ENCODE results near the gene FAM89B. TPM values are rescaled to one million over a fixed set of nuclear protein-coding genes. Genes with fewer than 3 reads are reported as not detected.

Gene FAM89B
- polyA plus RNA-seq, 3 donors, result 51.3 to 139 (median 70.8) TPM

- H3K4me2 ChIP-seq (replicated peaks; ENCODE audit: extremely low read depth, low read length, poor library complexity, severe bottlenecking), result no peak overlapping the region
- peaks cover 27% of the 10 kb centered on the region for H3K4me1 Mint-ChIP-seq
These were observed 34.7 kb downstream of the FAM89B start for GRCh38 chr11:65606876-65607613.

More at GRCh38 chr11:65606876-65607613, 34.7 kb downstream of the FAM89B start:
- no peak overlapping the region for H2AFZ ChIP-seq (ENCODE audit: insufficient read depth, low read depth, low read length, poor library complexity, severe bottlenecking)
- TF ChIP-seq CTCF (IDR thresholded peaks at IDR 0.05), result no peak
- H3K27ac Mint-ChIP-seq, result peak overlapping the region in 1 of 7 donors; percentile 46
- WGBS (ENCODE audit: insufficient coverage), result 95% methylated on average over 61 of the region's 67 CpGs
- H3K9me3 Mint-ChIP-seq, result peaks cover 0 to 2% (median 0%) of the 10 kb centered on the region in 7 donors
- H3K27me3 Mint-ChIP-seq (ENCODE audit: low read depth in 3 of 3), result no peaks in the 10 kb centered on the region
- no peak overlapping the region for H3K27ac ChIP-seq (ENCODE audit: low read depth in 1 of 2, low read length in 2 of 2)
- H3K9me3 ChIP-seq (replicated peaks in 1 of 2; ENCODE audit: control insufficient read depth in 1 of 2, insufficient read depth in 1 of 2, low read length in 2 of 2), result no peaks in the 10 kb centered on the region
- H3K9ac ChIP-seq (ENCODE audit: insufficient read depth, low read length, poor library complexity, severe bottlenecking), result no peak overlapping the region
- H4K20me1 ChIP-seq (ENCODE audit: insufficient read depth, low read length), result peaks cover 100% of the 10 kb centered on the region
- DNase-seq, result no peak
- H3K4me3 Mint-ChIP-seq, result no peak overlapping the region
- peaks cover 25 to 32% of the 10 kb centered on the region in 2 donors for H3K4me1 ChIP-seq (ENCODE audit: control insufficient read depth in 1 of 2, insufficient read depth in 2 of 2, low read length in 2 of 2)
- H3K4me3 ChIP-seq (replicated peaks in 1 of 3; ENCODE audit: low read depth in 2 of 3, low read length in 3 of 3), result no peak overlapping the region
- intact Hi-C loops (cut with micrococcal nuclease), result no loop called here
- H3K36me3 ChIP-seq (replicated peaks in 1 of 2; ENCODE audit: control insufficient read depth in 1 of 2, insufficient read depth in 2 of 2, low read length in 2 of 2), result peaks cover 72 to 85% of the 10 kb centered on the region in 2 donors
- peaks cover 65% of the 10 kb centered on the region for H3K79me2 ChIP-seq (ENCODE audit: insufficient read depth, low read length)
- H3K27me3 ChIP-seq (ENCODE audit: control insufficient read depth in 2 of 2, insufficient read depth in 2 of 2, low read length in 2 of 2), result no peaks in the 10 kb centered on the region
- H3K36me3 Mint-ChIP-seq, result peaks cover 77 to 90% of the 10 kb centered on the region in 2 donors
